HL-60 (cell line): ENCODE results near the gene SORCS1.

ENCODE experiments used
- CTCF ChIP-seq: IDR thresholded peaks from one replicate; pipeline ENCODE4 v1.5.1; 2011; ENCODE audit warnings: low read length, control low read depth, inconsistent platforms; ENCODE audit not compliant: insufficient read depth
- POLR2AphosphoS5 ChIP-seq: IDR thresholded peaks from 2 replicates; pipeline ENCODE4 v1.6.1; 2012; ENCODE audit warnings: low read depth

GRCh38 chr10:106917452-106918055 lies 247.0 kb downstream of the SORCS1 start:
- TF ChIP-seq CTCF (no peak), POLR2AphosphoS5 (no peak)
